HG03064 (cell line): ENCODE data around the gene PHKA2.
A peak's percentile ranks its signal among the peaks of the same experiment; 100 is the strongest.
"Not testable (repeated sequence)": the region's sequence is repeated elsewhere in the genome, so short reads cannot be mapped to it uniquely, and the experiment has no call there.

ENCODE experiments used
- ATAC-seq: cut with Tn5 transposase; IDR thresholded peaks from one replicate; pipeline ENCODE4 v1.9.1; 2021; ENCODE audit warnings: low read depth; ENCODE audit not compliant: unreplicated experiment

Gene PHKA2

GRCh38 chrX:18874560-18875255 lies 109.2 kb downstream of the PHKA2 start:
- no peak for ATAC-seq

GRCh38 chrX:18873836-18874235 lies 110.1 kb downstream of the PHKA2 start:
- ATAC-seq, result no peak

- ATAC-seq, result no peak
Measured at GRCh38 chrX:18873189-18873791, 110.6 kb downstream of the PHKA2 start.

GRCh38 chrX:18872621-18873020 lies 111.3 kb downstream of the PHKA2 start:
- no peak for ATAC-seq

- no peak for ATAC-seq
Measured at GRCh38 chrX:18871970-18872369, 111.9 kb downstream of the PHKA2 start.

- ATAC-seq, result no peak
Measured at GRCh38 chrX:18871161-18871890, 112.6 kb downstream of the PHKA2 start.

GRCh38 chrX:18864390-18864920 lies 119.5 kb downstream of the PHKA2 start:
- no peak for ATAC-seq

GRCh38 chrX:18861511-18861910 lies 122.4 kb downstream of the PHKA2 start:
- ATAC-seq, result no peak

GRCh38 chrX:18856645-18856997 lies 127.3 kb downstream of the PHKA2 start:
- no peak for ATAC-seq

- ATAC-seq, result peak; percentile 90
Measured at GRCh38 chrX:18855919-18856644, 127.8 kb downstream of the PHKA2 start.

GRCh38 chrX:18847901-18848300 lies 136.0 kb downstream of the PHKA2 start:
- not testable (repeated sequence) for ATAC-seq
